Measurements from ENCODE around the gene CCDC40. TPM values are rescaled to one million over a fixed set of nuclear protein-coding genes. Genes with fewer than 3 reads are reported as not detected.

CCDC40 gene
- total and polyA plus RNA-seq, 9 of the 15 experiments (the other 6 are each of a cell fraction or from before 2014, with no cell fraction given) = 0.07 to 0.33 TPM; not detected in 7

DNA sequence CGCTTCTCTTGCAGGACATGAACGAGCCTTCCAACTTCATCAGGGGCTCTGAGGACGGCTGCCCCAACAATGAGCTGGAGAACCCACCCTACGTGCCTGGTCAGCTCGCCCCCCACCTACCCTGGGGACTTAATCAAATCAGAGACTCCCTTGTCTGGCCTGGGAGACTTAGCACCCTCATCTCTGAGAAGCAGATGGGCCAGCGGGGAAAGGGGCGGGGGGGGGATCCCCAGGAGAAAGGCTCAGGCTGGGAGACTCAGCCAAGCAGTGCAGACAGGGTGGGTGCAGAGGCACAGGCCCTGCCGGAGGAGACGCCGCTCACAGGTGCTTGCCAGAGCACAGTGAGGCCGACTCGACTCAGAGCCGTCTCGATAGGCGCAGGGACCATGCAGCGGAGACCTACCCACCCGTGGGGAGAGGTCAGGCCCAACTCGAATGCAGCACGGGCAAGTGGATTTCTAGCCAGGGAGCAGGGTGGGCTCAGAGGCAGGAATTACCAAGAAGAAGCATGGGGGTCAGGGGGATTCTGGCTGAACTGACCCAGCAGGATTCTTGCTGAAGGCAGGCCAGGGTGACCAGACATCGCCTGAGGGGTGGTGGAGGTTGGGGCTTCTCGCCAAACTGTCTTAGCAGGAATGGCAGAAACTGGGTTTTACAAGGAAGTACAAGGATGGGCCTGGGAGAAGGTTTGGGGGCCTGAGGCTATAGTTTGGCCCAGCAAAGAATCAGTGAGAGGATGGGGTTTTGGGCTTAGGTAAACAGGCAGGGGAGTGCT lies 74.7 kb downstream of the CCDC40 start:
- in situ Hi-C loops (cut with MboI) = no loop called here
- Histone ChIP-seq H2AFZ (ENCODE audit: low read depth, low read length) (no peak overlapping the region), H3K9me3 (replicated peaks; ENCODE audit: control insufficient read depth, insufficient read depth, low read depth, low read length) (0 out of 2 replicates have a peak, but pooled peaks cover 5% of the 10 kb centered on the region), H3K27me3 (ENCODE audit: control insufficient read depth in 2 of 2, insufficient read depth in 2 of 2, low read length in 2 of 2) (peaks cover 52 to 79% of the 10 kb centered on the region in 2 experiments), H3K4me2 (ENCODE audit: insufficient read depth, low read length) (no peak overlapping the region), H3K9me1 (ENCODE audit: control insufficient read depth, insufficient read depth, low read length) (no peaks in the 10 kb centered on the region), H3K36me3 (ENCODE audit: control insufficient read depth, insufficient read depth, low read length) (no peaks in the 10 kb centered on the region), H4K20me1 (replicated peaks; ENCODE audit: control insufficient read depth, insufficient read depth, low read length) (no peaks in the 10 kb centered on the region; the same call in 1 of the 2 replicates), H3K4me1 (replicated peaks in 1 of 2; ENCODE audit: control insufficient read depth in 2 of 2, insufficient read depth in 2 of 2, low read length in 2 of 2) (peaks cover 0 to 47% of the 10 kb centered on the region in 2 experiments; a peak in 4 of 5 replicates), H3K27ac (ENCODE audit: extremely low read depth, low read depth, low read length) (no peak overlapping the region), H3K4me3 (no peak overlapping the region), H3K9ac (ENCODE audit: insufficient read depth in 1 of 2, low read depth in 2 of 2, low read length in 2 of 2) (no peak overlapping the region), H3K79me2 (ENCODE audit: control insufficient read depth, insufficient read depth, low read length) (no peaks in the 10 kb centered on the region)
- TF ChIP-seq MYNN (IDR thresholded peaks at IDR 0.05) (no peak), MYNN (CRISPR knock-in tag; IDR thresholded peaks at IDR 0.05) (no peak), BACH1 (tag; IDR thresholded peaks at IDR 0.05) (no peak), CBFA2T2 (conservative IDR thresholded peaks at IDR 0.05) (no peak), HNRNPL (IDR thresholded peaks at IDR 0.05; ENCODE audit: low read depth, low read length) (no peak), POLR2G (IDR thresholded peaks at IDR 0.05; ENCODE audit: low read depth, low read length) (no peak), NFATC3 (IDR thresholded peaks at IDR 0.05) (no peak), FOXO4 (CRISPR knock-in tag; IDR thresholded peaks at IDR 0.05) (no peak), NELFE (IDR thresholded peaks at IDR 0.05; ENCODE audit: insufficient read depth, insufficient read length) (no peak), TOE1 (IDR thresholded peaks at IDR 0.05; ENCODE audit: borderline replicate concordance) (no peak), TOE1 (CRISPR knock-in tag; IDR thresholded peaks at IDR 0.05; ENCODE audit: borderline replicate concordance, low read depth) (no peak), HMGN3 (IDR thresholded peaks at IDR 0.05; ENCODE audit: borderline replicate concordance, extremely low read depth, insufficient read length, low read depth, low read length) (no peak), NEUROD1 (IDR thresholded peaks at IDR 0.05; ENCODE audit: borderline replicate concordance, low read depth, low read length, partially characterized antibody) (no peak), FOSL1 (tag; conservative IDR thresholded peaks at IDR 0.05) (no peak), RFX7 (CRISPR knock-in tag; IDR thresholded peaks at IDR 0.05) (no peak), MCM7 (IDR thresholded peaks at IDR 0.05) (no peak)
- ChIA-PET CTCF (ENCODE audit: low intra/inter-chr PET ratio) (no interaction called here), POLR2A (interaction anchor here (1.0 to 1.4 kb wide), 3 partner anchors 8 to 34 kb away, joined by 3 to 5 read pairs (median 3); no protein-coding TSS in a partner anchor)
- 13% methylated on average over 16 of the region's 21 CpGs for WGBS (ENCODE audit: insufficient coverage, low coverage, missing lambda C conversion rate)
- ATAC-seq (no peak), DNase-seq (ENCODE audit: extremely low read depth in 1 of 4, low spot score in 3 of 4) (no peak), FAIRE-seq (no peak)
- intact Hi-C loops (cut with micrococcal nuclease) = no loop called here
- BruUV-seq (replicated peaks) = no TSS peak

Measured in K562 (cell line).